IPS DF 4.7 (cell line): ENCODE results near the gene TMPRSS9.
"Not testable (repeated sequence)": the region's sequence is repeated elsewhere in the genome, so short reads cannot be mapped to it uniquely, and the experiment has no call there.

Source experiments
- DNase-seq: peaks from one replicate; pipeline ENCODE4 v3.0.0-alpha.2; 2013; ENCODE audit warnings: low spot score; ENCODE audit errors: extremely low read depth

Gene TMPRSS9

GRCh38 chr19:2458776-2459175 lies 98.7 kb downstream of the TMPRSS9 start:
- not testable (repeated sequence) for DNase-seq

DNA sequence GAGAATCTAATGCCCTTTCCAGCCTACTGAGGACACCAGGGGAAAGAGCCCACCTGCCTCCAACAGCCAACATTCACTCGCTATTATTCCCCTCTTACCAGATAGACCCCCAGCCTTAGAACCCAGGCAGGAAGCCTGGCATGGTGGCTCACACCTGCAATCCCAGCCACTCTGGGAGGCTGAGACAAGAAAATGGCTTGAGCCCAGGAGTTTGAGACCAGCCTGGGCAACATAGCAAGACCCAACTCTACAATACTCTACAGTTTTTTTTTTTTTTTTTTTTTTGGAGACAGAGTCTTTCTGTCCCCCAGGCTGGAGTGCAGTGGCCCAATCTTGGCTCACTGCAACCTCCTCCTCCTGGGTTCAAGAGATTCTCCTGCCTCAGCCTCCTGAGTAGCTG lies 100.2 kb downstream of the TMPRSS9 start:
- DNase-seq: no peak

- DNase-seq: no peak
Observed at GRCh38 chr19:2461751-2462634, 101.9 kb downstream of the TMPRSS9 start.

DNA sequence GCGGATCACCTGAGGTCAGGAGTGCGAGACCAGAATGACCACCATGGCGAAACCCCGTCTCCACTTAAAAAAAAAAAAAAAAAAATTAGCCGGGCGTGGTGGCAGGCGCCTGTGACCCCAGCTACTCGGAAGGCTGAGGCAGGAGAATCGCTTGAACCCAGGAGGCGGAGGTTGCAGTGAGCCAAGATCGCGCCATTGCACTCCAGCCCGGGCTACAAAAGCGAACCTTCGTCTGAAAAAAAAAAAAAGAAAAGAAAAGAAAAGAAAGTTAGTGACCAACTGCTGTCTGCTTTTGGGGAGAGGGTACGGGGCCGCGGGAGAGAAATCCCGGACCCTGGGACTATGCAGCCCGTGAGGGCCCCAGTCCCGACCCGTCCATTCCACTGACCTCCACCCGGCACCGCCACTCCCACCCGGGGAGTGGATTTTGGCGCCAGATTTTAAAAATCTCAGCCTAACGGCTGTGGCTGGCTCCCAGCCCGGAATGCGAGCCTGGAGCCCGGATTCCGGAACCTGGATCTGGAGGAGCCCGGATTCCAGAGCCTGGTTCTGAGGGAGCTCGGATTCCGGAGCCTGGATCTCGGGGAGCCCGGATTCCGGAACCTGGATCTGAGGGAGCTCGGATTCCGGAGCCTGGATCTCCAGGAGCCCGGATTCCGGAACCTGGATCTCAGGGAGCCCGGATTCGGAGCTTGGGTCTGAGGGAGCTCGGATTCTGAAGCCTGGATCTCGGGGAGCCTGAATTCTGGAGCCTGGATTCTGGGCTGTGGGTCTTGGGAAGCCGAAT lies 102.8 kb downstream of the TMPRSS9 start:
- peak; percentile 96 for DNase-seq

- DNase-seq: not testable (repeated sequence)
Observed at GRCh38 chr19:2463694-2464093, 103.6 kb downstream of the TMPRSS9 start.

GRCh38 chr19:2464389-2464788 lies 104.3 kb downstream of the TMPRSS9 start:
- no peak for DNase-seq

GRCh38 chr19:2468596-2468995 lies 108.5 kb downstream of the TMPRSS9 start:
- DNase-seq: no peak

DNA sequence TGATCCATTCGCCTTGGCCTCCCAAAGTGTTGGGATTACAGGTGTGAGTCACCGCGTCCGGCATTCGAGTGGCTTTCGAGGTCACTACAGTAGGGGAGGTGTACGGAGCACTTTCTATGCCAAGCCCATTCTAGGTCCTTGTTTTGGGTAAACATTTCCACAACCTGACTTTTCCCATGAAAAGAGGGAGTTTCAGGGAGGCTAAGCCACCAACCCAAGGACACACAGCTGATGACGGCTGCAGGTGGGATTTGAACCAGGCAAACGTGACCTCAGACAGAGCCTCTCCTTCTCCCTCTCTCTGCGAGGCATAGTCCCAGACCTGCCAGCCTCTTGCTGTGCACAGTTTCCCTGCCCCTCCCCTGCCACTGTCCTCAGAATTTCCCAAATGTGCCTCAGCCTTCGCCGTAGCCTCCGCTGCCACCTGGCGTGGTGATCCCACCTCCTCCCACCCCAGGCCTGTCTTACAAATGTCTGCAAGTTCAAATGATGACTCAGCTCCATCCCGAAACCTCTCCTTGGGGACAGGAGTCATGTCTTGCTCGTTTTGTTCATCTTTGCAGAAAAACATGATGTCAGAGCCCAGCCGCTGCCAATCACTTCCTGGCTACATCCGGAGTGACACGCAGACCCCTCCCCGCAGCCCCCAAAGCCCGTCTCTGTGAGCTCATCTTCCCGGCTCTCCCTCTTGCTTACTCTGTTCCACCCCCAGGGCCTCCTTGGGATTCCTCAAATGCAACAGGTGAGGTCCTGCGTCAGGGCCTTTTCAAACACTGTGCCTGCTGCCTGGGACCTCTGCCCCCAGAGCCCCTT lies 109.2 kb downstream of the TMPRSS9 start:
- DNase-seq: no peak

DNA sequence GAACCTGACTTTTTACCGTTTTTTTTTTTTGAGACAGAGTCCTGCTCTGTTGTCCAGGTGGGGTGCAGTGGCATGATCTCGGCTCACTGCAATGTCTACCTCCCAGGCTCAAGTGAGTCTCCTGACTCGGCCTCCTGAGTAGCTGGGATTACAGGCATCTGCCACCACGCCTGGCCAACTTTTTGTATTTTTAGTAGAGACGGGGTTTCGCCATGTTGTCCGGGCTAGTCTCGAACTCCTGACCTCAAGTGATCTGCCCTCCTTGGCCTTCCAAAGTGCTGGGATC lies 109.8 kb downstream of the TMPRSS9 start:
- not testable (repeated sequence) for DNase-seq

- DNase-seq: no peak
Observed at GRCh38 chr19:2474232-2475017, 114.4 kb downstream of the TMPRSS9 start.

GRCh38 chr19:2475018-2475701 lies 115.1 kb downstream of the TMPRSS9 start:
- DNase-seq: no peak
